ENCODE data around the gene ZSCAN22. TPM values are rescaled to one million over a fixed set of nuclear protein-coding genes. Genes with fewer than 3 reads are reported as not detected.

The ZSCAN22 gene
- total RNA-seq, 2 donors from 2014 or later: 3.0 to 3.7 TPM

GRCh38 chr19:58352760-58353671, 26.2 kb downstream of the ZSCAN22 start, which contains the start of gene A1BG:
Gene A1BG (minus strand): TSS chr19:58353492. CDS start chr19:58353437, 55 bp downstream.
- no peaks in the 10 kb centered on the region for H3K9me3 ChIP-seq
- no peaks in the 10 kb centered on the region for H3K4me1 ChIP-seq
- H3K27me3 ChIP-seq: peaks cover 6% of the 10 kb centered on the region
- no peaks in the 10 kb centered on the region for H3K36me3 ChIP-seq
- TF ChIP-seq CTCF (IDR thresholded peaks at IDR 0.05): no peak
- intact Hi-C loops (cut with DNase I): no loop called here
- H3K27ac ChIP-seq: no peak within 1 kb of the TSS
- no peak within 1 kb of the TSS for H3K9ac ChIP-seq (ENCODE audit: low read depth in 2 of 2, low read length in 2 of 2)
- no peak for DNase-seq
- H3K4me3 ChIP-seq: no peak within 1 kb of the TSS

GRCh38 chr19:58353717-58354477, 27.1 kb downstream of the ZSCAN22 start:
- Histone ChIP-seq H3K27me3 (peaks cover 5% of the 10 kb centered on the region), H3K4me3 (no peak overlapping the region), H3K9me3 (no peaks in the 10 kb centered on the region), H3K27ac (no peak overlapping the region), H3K9ac (ENCODE audit: low read depth in 2 of 2, low read length in 2 of 2) (no peak overlapping the region), H3K36me3 (no peaks in the 10 kb centered on the region), H3K4me1 (no peaks in the 10 kb centered on the region)
- no peak for TF ChIP-seq CTCF (IDR thresholded peaks at IDR 0.05)
- no peak for DNase-seq
- intact Hi-C loops (cut with DNase I): no loop called here

- no peak for TF ChIP-seq CTCF (IDR thresholded peaks at IDR 0.05)
- no peaks in the 10 kb centered on the region for H3K4me1 ChIP-seq
- no peak overlapping the region for H3K4me3 ChIP-seq
- no peak overlapping the region for H3K9ac ChIP-seq (ENCODE audit: low read depth in 2 of 2, low read length in 2 of 2)
- no peak for DNase-seq
- no peak overlapping the region for H3K27ac ChIP-seq
- no peaks in the 10 kb centered on the region for H3K9me3 ChIP-seq
- H3K27me3 ChIP-seq: peaks cover 5% of the 10 kb centered on the region
- no peaks in the 10 kb centered on the region for H3K36me3 ChIP-seq
- intact Hi-C loops (cut with DNase I): no loop called here
Measured at GRCh38 chr19:58354478-58355030, 27.8 kb downstream of the ZSCAN22 start.

- Histone ChIP-seq H3K4me3 (no peak overlapping the region), H3K9ac (ENCODE audit: low read depth in 2 of 2, low read length in 2 of 2) (no peak overlapping the region), H3K9me3 (no peaks in the 10 kb centered on the region), H3K36me3 (no peaks in the 10 kb centered on the region), H3K27me3 (peaks cover 5% of the 10 kb centered on the region), H3K27ac (no peak overlapping the region), H3K4me1 (no peaks in the 10 kb centered on the region)
- DNase-seq: no peak
- intact Hi-C loops (cut with DNase I): no loop called here
- no peak for TF ChIP-seq CTCF (IDR thresholded peaks at IDR 0.05)
Measured at GRCh38 chr19:58355215-58355796, 28.5 kb downstream of the ZSCAN22 start.
